ENCODE results near the gene ARHGAP24.

DNA sequence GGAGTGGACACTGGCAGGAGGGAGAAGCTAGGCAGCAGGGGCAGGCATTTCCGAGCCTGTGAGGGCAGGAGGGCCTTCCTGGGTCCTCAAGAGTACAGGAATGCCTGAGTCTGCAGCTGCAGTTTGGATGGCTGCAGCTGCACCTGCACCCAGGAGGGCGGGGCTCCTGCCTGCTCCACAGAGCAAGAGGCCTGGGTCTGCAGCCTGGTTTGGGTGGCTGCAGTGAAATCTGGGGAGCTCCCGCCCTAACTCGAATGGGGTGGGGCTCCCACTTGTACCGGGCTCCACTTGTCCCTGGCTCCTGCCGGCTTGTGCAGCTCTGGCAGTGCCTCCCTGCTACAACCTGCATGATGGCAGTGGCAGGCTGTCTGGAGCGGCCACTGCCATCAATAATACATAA is 436.0 kb downstream of the ARHGAP24 start:
- no peak for TF ChIP-seq CTCF (IDR thresholded peaks at IDR 0.05; ENCODE audit: insufficient read depth, low read length, poor library complexity, severe bottlenecking)
- no peak for TF ChIP-seq EZH2phosphoT487 (conservative IDR thresholded peaks at IDR 0.05; ENCODE audit: low read length)
